K562 (cell line): ENCODE results near the gene PCDHGA4. TPM values are rescaled to one million over a fixed set of nuclear protein-coding genes. Genes with fewer than 3 reads are reported as not detected.
A peak's percentile ranks its signal among the peaks of the same experiment; 100 is the strongest.

Source experiments
- ELF1 ChIP-seq: fragments of 200-800 bp; sonication (Bioruptor generic); IDR thresholded peaks from 2 replicates; pipeline ENCODE4 v1.6.1; 2016; ENCODE audit warnings: missing genetic modification characterization, missing compliant biosample characterization
- MTA3 ChIP-seq: fragments of 450-650 bp; formaldehyde crosslinking; IDR thresholded peaks from 2 replicates; pipeline ENCODE4 v1.6.1; 2017; ENCODE audit warnings: mild to moderate bottlenecking, borderline replicate concordance
- POLR2H ChIP-seq: IDR thresholded peaks from 2 replicates; pipeline ENCODE4 v1.6.1; 2016; ENCODE audit warnings: missing genetic modification characterization, low read depth, mild to moderate bottlenecking, control low read depth, missing compliant biosample characterization, moderate library complexity
- RBBP5 ChIP-seq: fragments of 200-600 bp; sonication (generic); IDR thresholded peaks from 2 replicates; pipeline ENCODE4 v1.6.1; 2012; ENCODE audit warnings: borderline replicate concordance, mild to moderate bottlenecking, low read length, control low read depth, inconsistent platforms; ENCODE audit not compliant: insufficient read depth, poor library complexity, severe bottlenecking
- SMAD1 ChIP-seq: fragments of 150-350 bp; IDR thresholded peaks from 2 replicates; pipeline ENCODE4 v1.6.1; 2014; ENCODE audit warnings: low read length, low read depth; ENCODE audit not compliant: partially characterized antibody
- ZNF316 ChIP-seq: fragments of 450-650 bp; IDR thresholded peaks from 2 replicates; pipeline ENCODE4 v1.6.1; 2016
- ZNF589 ChIP-seq: fragments of 200-800 bp; sonication (Bioruptor generic); IDR thresholded peaks from 2 replicates; pipeline ENCODE4 v1.6.1; 2016; ENCODE audit warnings: low read depth, missing genetic modification characterization, missing compliant biosample characterization
- polyA plus RNA-seq, 8 experiments: library from polyadenylated mRNA; depleted of rRNA in 4 of 8; stranded (reverse) in 5 of 8; unstranded in 3 of 8; fragments of >200 nt; fragmentation: Nextera tagmentation in 2 of 8; fragmentation: Illumina TruSeq in 1 of 8; extraction: Ambion mirVana in 2 of 8; extraction: Trizol in 1 of 8; gene quantifications; 2 replicates each; pipeline versions ENCODE4 v1.2.1 to v1.2.3, GENCODE V29; 2011 to 2014; ENCODE audit warnings: inconsistent platforms in 1 of 8, missing spikeins in 1 of 8
- total RNA-seq, 7 experiments: library from RNA; depleted of rRNA in 6 of 7; stranded (reverse); fragments of >200 nt in 6 of 7; fragmentation: Illumina TruSeq in 2 of 7; extraction: Trizol in 2 of 7; gene quantifications; 2 replicates each; pipeline versions ENCODE4 v1.2.1 to v1.2.3, GENCODE V29; 2011 to 2021; ENCODE audit warnings: low replicate concordance in 1 of 7
- TF ChIP-seq, protein P1 (sequence below): fragments of 450-650 bp; IDR thresholded peaks from 2 replicates; pipeline ENCODE4 v1.6.1; 2016; ENCODE audit warnings: mild to moderate bottlenecking, moderate library complexity

Gene PCDHGA4
- total and polyA plus RNA-seq, 9 of the 15 experiments (the other 6 are each of a cell fraction or from before 2014, with no cell fraction given): 0.12 to 0.40 (median 0.36) TPM; not detected in 2

DNA sequence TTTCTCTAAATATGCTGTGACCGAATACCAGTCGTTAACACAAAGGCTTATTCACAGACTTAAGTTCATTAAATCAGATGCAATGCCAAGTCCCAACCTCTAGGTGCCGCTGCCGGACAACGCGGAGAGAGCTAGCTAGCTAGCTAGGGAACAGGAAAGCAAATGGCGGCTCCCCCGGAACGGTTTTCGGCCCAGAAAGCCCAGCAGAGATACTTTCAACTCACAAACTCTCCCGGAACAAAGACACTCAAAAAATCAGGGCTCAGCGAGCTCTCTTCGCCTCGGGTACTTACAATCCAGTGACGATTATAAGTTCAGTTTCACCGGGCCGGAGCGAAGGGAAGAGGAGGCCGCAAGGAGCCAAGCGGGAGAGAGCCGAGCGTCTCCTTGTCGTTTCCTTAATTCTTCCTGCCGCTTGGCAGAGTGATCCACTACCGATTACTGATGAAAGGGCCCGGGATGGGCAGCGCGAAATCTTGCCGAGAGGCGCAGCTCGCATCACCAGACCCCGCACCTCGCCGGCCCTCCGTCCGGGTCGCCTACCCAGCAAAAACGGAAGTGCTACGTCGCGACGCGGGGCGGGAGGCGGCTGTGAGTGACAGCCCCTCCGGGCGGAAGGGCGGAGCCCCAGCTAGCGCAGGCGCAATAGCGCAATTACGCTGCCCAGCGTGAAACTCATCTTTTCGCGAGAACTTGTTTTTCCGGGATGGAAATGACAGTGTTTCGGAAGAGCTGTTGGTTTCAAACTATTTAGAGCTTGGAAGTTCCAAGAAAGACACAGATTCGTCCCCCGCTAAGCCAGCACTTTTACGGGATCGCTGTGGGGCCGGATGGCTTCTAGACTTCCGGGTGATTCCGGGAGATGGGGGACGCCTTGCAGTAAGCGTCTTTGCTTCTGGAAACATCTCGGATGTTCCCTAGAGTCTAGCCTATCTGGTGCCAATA lies 34.3 kb upstream of the PCDHGA4 start, which contains the start of gene TAF7 (continued):
- 0 out of 2 replicates have a peak, but pooled peaks have one; percentile 47 for TF ChIP-seq MTA3
- TF ChIP-seq, protein P1, sequence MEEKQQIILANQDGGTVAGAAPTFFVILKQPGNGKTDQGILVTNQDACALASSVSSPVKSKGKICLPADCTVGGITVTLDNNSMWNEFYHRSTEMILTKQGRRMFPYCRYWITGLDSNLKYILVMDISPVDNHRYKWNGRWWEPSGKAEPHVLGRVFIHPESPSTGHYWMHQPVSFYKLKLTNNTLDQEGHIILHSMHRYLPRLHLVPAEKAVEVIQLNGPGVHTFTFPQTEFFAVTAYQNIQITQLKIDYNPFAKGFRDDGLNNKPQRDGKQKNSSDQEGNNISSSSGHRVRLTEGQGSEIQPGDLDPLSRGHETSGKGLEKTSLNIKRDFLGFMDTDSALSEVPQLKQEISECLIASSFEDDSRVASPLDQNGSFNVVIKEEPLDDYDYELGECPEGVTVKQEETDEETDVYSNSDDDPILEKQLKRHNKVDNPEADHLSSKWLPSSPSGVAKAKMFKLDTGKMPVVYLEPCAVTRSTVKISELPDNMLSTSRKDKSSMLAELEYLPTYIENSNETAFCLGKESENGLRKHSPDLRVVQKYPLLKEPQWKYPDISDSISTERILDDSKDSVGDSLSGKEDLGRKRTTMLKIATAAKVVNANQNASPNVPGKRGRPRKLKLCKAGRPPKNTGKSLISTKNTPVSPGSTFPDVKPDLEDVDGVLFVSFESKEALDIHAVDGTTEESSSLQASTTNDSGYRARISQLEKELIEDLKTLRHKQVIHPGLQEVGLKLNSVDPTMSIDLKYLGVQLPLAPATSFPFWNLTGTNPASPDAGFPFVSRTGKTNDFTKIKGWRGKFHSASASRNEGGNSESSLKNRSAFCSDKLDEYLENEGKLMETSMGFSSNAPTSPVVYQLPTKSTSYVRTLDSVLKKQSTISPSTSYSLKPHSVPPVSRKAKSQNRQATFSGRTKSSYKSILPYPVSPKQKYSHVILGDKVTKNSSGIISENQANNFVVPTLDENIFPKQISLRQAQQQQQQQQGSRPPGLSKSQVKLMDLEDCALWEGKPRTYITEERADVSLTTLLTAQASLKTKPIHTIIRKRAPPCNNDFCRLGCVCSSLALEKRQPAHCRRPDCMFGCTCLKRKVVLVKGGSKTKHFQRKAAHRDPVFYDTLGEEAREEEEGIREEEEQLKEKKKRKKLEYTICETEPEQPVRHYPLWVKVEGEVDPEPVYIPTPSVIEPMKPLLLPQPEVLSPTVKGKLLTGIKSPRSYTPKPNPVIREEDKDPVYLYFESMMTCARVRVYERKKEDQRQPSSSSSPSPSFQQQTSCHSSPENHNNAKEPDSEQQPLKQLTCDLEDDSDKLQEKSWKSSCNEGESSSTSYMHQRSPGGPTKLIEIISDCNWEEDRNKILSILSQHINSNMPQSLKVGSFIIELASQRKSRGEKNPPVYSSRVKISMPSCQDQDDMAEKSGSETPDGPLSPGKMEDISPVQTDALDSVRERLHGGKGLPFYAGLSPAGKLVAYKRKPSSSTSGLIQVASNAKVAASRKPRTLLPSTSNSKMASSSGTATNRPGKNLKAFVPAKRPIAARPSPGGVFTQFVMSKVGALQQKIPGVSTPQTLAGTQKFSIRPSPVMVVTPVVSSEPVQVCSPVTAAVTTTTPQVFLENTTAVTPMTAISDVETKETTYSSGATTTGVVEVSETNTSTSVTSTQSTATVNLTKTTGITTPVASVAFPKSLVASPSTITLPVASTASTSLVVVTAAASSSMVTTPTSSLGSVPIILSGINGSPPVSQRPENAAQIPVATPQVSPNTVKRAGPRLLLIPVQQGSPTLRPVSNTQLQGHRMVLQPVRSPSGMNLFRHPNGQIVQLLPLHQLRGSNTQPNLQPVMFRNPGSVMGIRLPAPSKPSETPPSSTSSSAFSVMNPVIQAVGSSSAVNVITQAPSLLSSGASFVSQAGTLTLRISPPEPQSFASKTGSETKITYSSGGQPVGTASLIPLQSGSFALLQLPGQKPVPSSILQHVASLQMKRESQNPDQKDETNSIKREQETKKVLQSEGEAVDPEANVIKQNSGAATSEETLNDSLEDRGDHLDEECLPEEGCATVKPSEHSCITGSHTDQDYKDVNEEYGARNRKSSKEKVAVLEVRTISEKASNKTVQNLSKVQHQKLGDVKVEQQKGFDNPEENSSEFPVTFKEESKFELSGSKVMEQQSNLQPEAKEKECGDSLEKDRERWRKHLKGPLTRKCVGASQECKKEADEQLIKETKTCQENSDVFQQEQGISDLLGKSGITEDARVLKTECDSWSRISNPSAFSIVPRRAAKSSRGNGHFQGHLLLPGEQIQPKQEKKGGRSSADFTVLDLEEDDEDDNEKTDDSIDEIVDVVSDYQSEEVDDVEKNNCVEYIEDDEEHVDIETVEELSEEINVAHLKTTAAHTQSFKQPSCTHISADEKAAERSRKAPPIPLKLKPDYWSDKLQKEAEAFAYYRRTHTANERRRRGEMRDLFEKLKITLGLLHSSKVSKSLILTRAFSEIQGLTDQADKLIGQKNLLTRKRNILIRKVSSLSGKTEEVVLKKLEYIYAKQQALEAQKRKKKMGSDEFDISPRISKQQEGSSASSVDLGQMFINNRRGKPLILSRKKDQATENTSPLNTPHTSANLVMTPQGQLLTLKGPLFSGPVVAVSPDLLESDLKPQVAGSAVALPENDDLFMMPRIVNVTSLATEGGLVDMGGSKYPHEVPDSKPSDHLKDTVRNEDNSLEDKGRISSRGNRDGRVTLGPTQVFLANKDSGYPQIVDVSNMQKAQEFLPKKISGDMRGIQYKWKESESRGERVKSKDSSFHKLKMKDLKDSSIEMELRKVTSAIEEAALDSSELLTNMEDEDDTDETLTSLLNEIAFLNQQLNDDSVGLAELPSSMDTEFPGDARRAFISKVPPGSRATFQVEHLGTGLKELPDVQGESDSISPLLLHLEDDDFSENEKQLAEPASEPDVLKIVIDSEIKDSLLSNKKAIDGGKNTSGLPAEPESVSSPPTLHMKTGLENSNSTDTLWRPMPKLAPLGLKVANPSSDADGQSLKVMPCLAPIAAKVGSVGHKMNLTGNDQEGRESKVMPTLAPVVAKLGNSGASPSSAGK: peak; percentile 85
- peak; percentile 76 for TF ChIP-seq ZNF589
- TF ChIP-seq SMAD1: no peak
- TF ChIP-seq ELF1: peak; percentile 91
- peak; percentile 56 for TF ChIP-seq ZNF316
- TF ChIP-seq POLR2H: peak; percentile 95
- TF ChIP-seq RBBP5: peak; percentile 58
